Body of pancreas (tissue), 4 donors: Measurements from ENCODE around the gene FAM107B. TPM values are rescaled to one million over a fixed set of nuclear protein-coding genes. Genes with fewer than 3 reads are reported as not detected.

Source experiments
- ATAC-seq: fragments of 150-250 bp; one replicate; pipeline ENCODE4 v1.9.1; 2016
- DNase-seq, 4 donors: peaks; one replicate each; pipeline ENCODE4 v3.0.0-alpha.2; 2019
- H3K27ac ChIP-seq, 4 donors: fragments of 200-600 bp; sonication (generic); 1 replicate in 3 of 4; 2 replicates in 1 of 4; pipeline versions ENCODE4 v1.5.1 to v1.6.1; 2016 to 2019; ENCODE audit warnings: mild to moderate bottlenecking in 1 of 4, mixed read lengths in 1 of 4, moderate library complexity in 1 of 4
- H3K27me3 ChIP-seq, 2 donors: fragments of 200-600 bp; sonication (generic); one replicate each; pipeline ENCODE4 v1.6.0; 2016; ENCODE audit warnings: mild to moderate bottlenecking in 1 of 2
- H3K36me3 ChIP-seq, 2 donors: fragments of 200-600 bp; sonication (generic); replicated peaks in 1 of 2; 2 replicates each; pipeline ENCODE4 v1.5.1; 2016; ENCODE audit warnings: low read depth in 2 of 2; ENCODE audit not compliant: insufficient read depth in 1 of 2
- H3K4me1 ChIP-seq: fragments of 200-600 bp; sonication (generic); one replicate; pipeline ENCODE4 v1.6.0; 2016
- H3K4me3 ChIP-seq, 2 donors: fragments of 200-600 bp; sonication (generic); 1 replicate in 1 of 2; 2 replicates in 1 of 2; pipeline ENCODE4 v1.5.1; 2016 to 2019
- H3K9me3 ChIP-seq, 3 donors: fragments of 200-600 bp; sonication (generic); 1 replicate in 2 of 3; 2 replicates in 1 of 3; pipeline ENCODE4 v1.5.1; 2016
- CTCF ChIP-seq, 7 experiments: fragments of 450-650 bp in 4 of 7; fragments of 200-600 bp in 3 of 7; sonication (generic) in 3 of 7; IDR thresholded peaks; one replicate each; pipeline ENCODE4 v1.5.1; 2016 to 2019; ENCODE audit warnings: antibody characterized with exemption in 7 of 7
- POLR2A ChIP-seq, 3 donors: fragments of 450-650 bp; IDR thresholded peaks; one replicate each; pipeline ENCODE4 v1.6.1; 2016; ENCODE audit warnings: antibody characterized with exemption in 3 of 3, mild to moderate bottlenecking in 2 of 3
- WGBS, 2 donors: methylation state at CpG; one replicate each; pipeline ENCODE4 v1.1.5; 2017; 5-methylcytosine and 5-hydroxymethylcytosine counted together
- intact Hi-C: fragments of 100-400 bp; cut with DNase I; formaldehyde crosslinking; loops from one replicate; pipeline ENCODE4 v1.15.1; 2023
- total RNA-seq, 2 donors: library from RNA; depleted of rRNA; stranded (reverse); fragments of >200 nt; gene quantifications; one replicate each; pipeline ENCODE4 v1.1.0, GENCODE V29; 2016

The FAM107B gene
- total RNA-seq, 2 donors from 2014 or later: 19.4 to 45.9 TPM

- H3K27ac ChIP-seq: no peak overlapping the region
- no peaks in the 10 kb centered on the region for H3K9me3 ChIP-seq
- intact Hi-C loops: no loop called here
- no peak for ATAC-seq
- H3K27me3 ChIP-seq: no peaks in the 10 kb centered on the region
- no peak overlapping the region for H3K4me3 ChIP-seq
- H3K36me3 ChIP-seq: no peaks in the 10 kb centered on the region
- WGBS, 2 donors: 80 to 82% methylated on average over 7 of the region's 7 CpGs
- no peak for DNase-seq
- peaks cover 4% of the 10 kb centered on the region for H3K4me1 ChIP-seq
- TF ChIP-seq POLR2A (IDR thresholded peaks at IDR 0.05) (no peak), CTCF (IDR thresholded peaks at IDR 0.05) (no peak)
Observed at GRCh38 chr10:14498326-14498725, 276.4 kb downstream of the FAM107B start.

DNA sequence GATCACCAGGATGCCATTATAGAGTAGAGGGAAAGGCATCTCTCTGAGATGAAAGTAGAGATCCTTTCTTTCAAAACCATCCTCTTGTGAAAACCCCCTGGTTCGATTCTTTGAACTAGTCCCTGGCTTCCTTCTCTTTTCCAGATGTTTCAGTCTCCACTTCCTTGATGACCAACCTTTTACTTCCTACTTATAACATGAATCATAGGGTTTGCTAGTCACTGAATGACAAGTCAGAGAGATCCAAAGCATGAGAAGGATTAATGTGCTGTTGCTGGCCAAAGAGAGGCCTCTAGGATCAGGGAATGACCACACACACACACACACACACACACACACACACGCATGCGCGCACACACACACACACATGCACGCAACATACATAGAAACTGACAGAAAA lies 282.9 kb downstream of the FAM107B start:
- H3K9me3 ChIP-seq: no peaks in the 10 kb centered on the region
- intact Hi-C loops: no loop called here
- no peaks in the 10 kb centered on the region for H3K36me3 ChIP-seq
- no peak overlapping the region for H3K4me3 ChIP-seq
- H3K27ac ChIP-seq: no peak overlapping the region
- DNase-seq (no peak), ATAC-seq (no peak)
- no peak for TF ChIP-seq POLR2A (IDR thresholded peaks at IDR 0.05)
- no peak for TF ChIP-seq CTCF (IDR thresholded peaks at IDR 0.05)
- WGBS, 2 donors: 88 to 94% methylated on average over 5 of the region's 5 CpGs
- peaks cover 17% of the 10 kb centered on the region for H3K4me1 ChIP-seq
- H3K27me3 ChIP-seq: no peaks in the 10 kb centered on the region

GRCh38 chr10:14489522-14490177 lies 285.0 kb downstream of the FAM107B start:
- Histone ChIP-seq H3K9me3 (no peaks in the 10 kb centered on the region), H3K27ac (no peak overlapping the region), H3K27me3 (no peaks in the 10 kb centered on the region), H3K36me3 (no peaks in the 10 kb centered on the region), H3K4me1 (peaks cover 17% of the 10 kb centered on the region), H3K4me3 (no peak overlapping the region)
- DNase-seq (no peak), ATAC-seq (no peak)
- TF ChIP-seq POLR2A (IDR thresholded peaks at IDR 0.05): no peak
- TF ChIP-seq CTCF (IDR thresholded peaks at IDR 0.05): no peak
- WGBS, 2 donors: 89 to 92% methylated on average over 1 of the region's 1 CpG
- intact Hi-C loops: no loop called here

DNA sequence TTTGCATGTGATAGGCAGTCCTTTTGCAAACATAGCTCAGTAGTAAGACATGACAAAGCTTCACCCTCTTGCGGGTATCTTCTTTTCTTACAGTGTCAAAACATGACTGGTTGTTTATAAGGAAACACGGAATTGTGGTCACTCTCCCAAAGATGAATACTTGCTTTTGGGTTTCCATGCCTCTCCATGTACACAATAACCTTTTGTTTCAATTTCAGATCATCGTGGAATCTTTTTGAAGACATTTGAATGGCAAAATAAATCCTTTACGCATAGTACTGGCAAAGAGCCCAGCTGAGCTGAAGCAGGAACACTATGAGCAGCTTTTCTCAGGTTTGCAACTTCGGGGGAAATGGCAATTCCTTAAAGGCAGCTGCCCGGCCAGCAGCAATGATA lies 287.2 kb downstream of the FAM107B start:
- Histone ChIP-seq H3K27ac (peak overlapping the region in 2 of 4 donors; percentile 15 to 29), H3K4me3 (no peak overlapping the region), H3K4me1 (peaks cover 17% of the 10 kb centered on the region), H3K9me3 (no peaks in the 10 kb centered on the region), H3K27me3 (no peaks in the 10 kb centered on the region), H3K36me3 (no peaks in the 10 kb centered on the region)
- intact Hi-C loops: no loop called here
- WGBS, 2 donors: 21 to 23% methylated on average over 6 of the region's 6 CpGs
- TF ChIP-seq CTCF (IDR thresholded peaks at IDR 0.05) (no peak), POLR2A (IDR thresholded peaks at IDR 0.05) (no peak)
- DNase-seq: peak in 1 of 4 donors; percentile 28
- peak; percentile 27 for ATAC-seq
